Esophagus (tissue), 2 donors: ENCODE results near the gene KCNMA1. TPM values are rescaled to one million over a fixed set of nuclear protein-coding genes. Genes with fewer than 3 reads are reported as not detected.
A peak's percentile ranks its signal among the peaks of the same experiment; 100 is the strongest.
"Not testable (repeated sequence)": the region's sequence is repeated elsewhere in the genome, so short reads cannot be mapped to it uniquely, and the experiment has no call there.

ENCODE experiments used
- H3K27ac ChIP-seq, 2 donors: one replicate each; pipeline ENCODE4 v1.5.1; 2013; ENCODE audit warnings: low read depth in 2 of 2, mild to moderate bottlenecking in 2 of 2, inconsistent platforms in 1 of 2, low read length in 1 of 2, moderate library complexity in 1 of 2
- H3K27me3 ChIP-seq, 2 donors: one replicate each; pipeline ENCODE4 v1.6.1; 2013; ENCODE audit warnings: low read length in 2 of 2, control low read depth in 1 of 2, mild to moderate bottlenecking in 1 of 2; ENCODE audit not compliant: insufficient read depth in 2 of 2, control insufficient read depth in 1 of 2
- H3K36me3 ChIP-seq, 2 donors: one replicate each; pipeline ENCODE4 v1.6.1; 2013; ENCODE audit warnings: low read length in 1 of 2; ENCODE audit not compliant: control insufficient read depth in 2 of 2, insufficient read depth in 2 of 2
- H3K4me1 ChIP-seq, 2 donors: one replicate each; pipeline ENCODE4 v1.6.1; 2013; ENCODE audit warnings: low read length in 1 of 2; ENCODE audit not compliant: control insufficient read depth in 2 of 2, insufficient read depth in 2 of 2
- H3K4me3 ChIP-seq, 2 donors: one replicate each; pipeline ENCODE4 v1.5.1; 2013; ENCODE audit warnings: low read length in 2 of 2, mild to moderate bottlenecking in 2 of 2, low read depth in 1 of 2, moderate library complexity in 1 of 2
- H3K9me3 ChIP-seq, 2 donors: one replicate each; pipeline ENCODE4 v1.6.1; 2013; ENCODE audit warnings: mild to moderate bottlenecking in 2 of 2, low read depth in 1 of 2, low read length in 1 of 2, moderate library complexity in 1 of 2; ENCODE audit not compliant: control insufficient read depth in 2 of 2, insufficient read depth in 1 of 2
- WGBS, 2 donors: extraction: QIAGEN DNeasy Blood & Tissue Kit; methylation state at CpG; one replicate each; pipeline ENCODE4 v1.1.7; 2013; 5-methylcytosine and 5-hydroxymethylcytosine counted together
- polyA plus RNA-seq, 2 donors: library from polyadenylated mRNA; stranded (reverse); fragments of 200-250 nt; gene quantifications; one replicate each; pipeline ENCODE4 v1.2.3, GENCODE V29; 2013
- donor health status: healthy with polysubstance abuse.
- donor health status: Bipolar disorder and iron deficiency.

The KCNMA1 gene
- polyA plus RNA-seq, 2 donors = 8.4 to 11.2 TPM

DNA sequence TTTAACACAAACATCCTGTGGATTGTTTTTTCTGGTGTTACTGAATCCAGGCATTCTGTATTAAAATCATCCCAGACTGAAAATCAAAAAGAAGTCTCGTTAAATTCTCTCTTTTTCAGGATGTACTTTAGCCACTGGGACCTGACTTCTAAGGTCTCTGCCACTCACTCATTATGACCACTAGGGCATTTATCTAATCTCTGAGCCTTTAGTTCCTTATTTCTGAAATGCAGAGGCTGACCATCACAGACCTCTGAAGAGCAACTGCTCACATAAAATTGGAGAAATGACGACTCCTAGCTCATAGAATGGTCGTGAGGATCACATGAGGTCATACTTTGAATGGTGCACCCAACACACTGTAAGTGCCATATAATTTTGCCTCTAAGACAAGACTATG is 63.2 kb downstream of the KCNMA1 start:
- Histone ChIP-seq H3K9me3 (no peaks in the 10 kb centered on the region), H3K4me3 (no peak overlapping the region), H3K27me3 (no peaks in the 10 kb centered on the region), H3K27ac (no peak overlapping the region), H3K36me3 (no peaks in the 10 kb centered on the region), H3K4me1 (peaks cover 3 to 18% of the 10 kb centered on the region in 2 donors)
- 60 to 75% methylated on average over 3 of the region's 3 CpGs for WGBS, 2 donors

DNA sequence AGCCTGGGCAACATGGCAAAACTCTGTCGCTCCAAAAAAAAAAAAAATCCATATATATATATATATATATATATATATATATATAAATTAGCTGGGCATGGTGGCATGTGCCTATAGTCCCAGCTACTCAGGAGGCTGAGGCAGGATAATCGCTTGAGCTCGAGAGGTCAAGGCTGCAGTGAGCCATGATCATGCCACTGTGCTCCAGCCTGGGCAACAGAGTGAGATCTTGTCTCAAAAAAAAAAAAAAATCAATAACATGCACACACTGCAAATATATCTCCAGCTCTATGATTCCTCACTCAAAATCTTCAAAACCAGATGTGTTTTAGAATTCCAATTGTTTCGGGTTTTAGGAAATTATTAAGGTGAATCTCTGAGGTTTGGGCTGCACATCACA is 65.1 kb downstream of the KCNMA1 start:
- 79 to 92% methylated on average over 4 of the region's 4 CpGs for WGBS, 2 donors
- H3K4me1 ChIP-seq = peaks cover 3 to 13% of the 10 kb centered on the region in 2 donors
- not testable (repeated sequence) for H3K36me3 ChIP-seq, H3K4me3 ChIP-seq, H3K9me3 ChIP-seq, H3K27ac ChIP-seq, H3K27me3 ChIP-seq

- H3K36me3 ChIP-seq = no peaks in the 10 kb centered on the region
- no peaks in the 10 kb centered on the region for H3K27me3 ChIP-seq
- no peak overlapping the region for H3K27ac ChIP-seq
- peaks cover 3 to 11% of the 10 kb centered on the region in 2 donors for H3K4me1 ChIP-seq
- H3K9me3 ChIP-seq = no peaks in the 10 kb centered on the region
- no peak overlapping the region for H3K4me3 ChIP-seq
- WGBS, 2 donors = 24 to 41% methylated on average over 3 of the region's 3 CpGs
Observed at GRCh38 chr10:77571490-77571889, 66.1 kb downstream of the KCNMA1 start.

- Histone ChIP-seq H3K9me3 (no peaks in the 10 kb centered on the region), H3K36me3 (no peaks in the 10 kb centered on the region), H3K27me3 (no peaks in the 10 kb centered on the region), H3K27ac (no peak overlapping the region), H3K4me3 (no peak overlapping the region), H3K4me1 (peaks cover 0 to 2% of the 10 kb centered on the region in 2 donors)
- WGBS, 2 donors = 82 to 87% methylated on average over 13 of the region's 13 CpGs
Observed at GRCh38 chr10:77566914-77567566, 70.6 kb downstream of the KCNMA1 start.

GRCh38 chr10:77566236-77566635 is 71.4 kb downstream of the KCNMA1 start:
- Histone ChIP-seq H3K4me3 (no peak overlapping the region), H3K36me3 (no peaks in the 10 kb centered on the region)
- 68 to 75% methylated on average over 6 of the region's 6 CpGs for WGBS, 2 donors

GRCh38 chr10:77565590-77566023 is 72.0 kb downstream of the KCNMA1 start:
- Histone ChIP-seq H3K4me3 (no peak overlapping the region), H3K27me3 (no peaks in the 10 kb centered on the region), H3K9me3 (no peaks in the 10 kb centered on the region), H3K36me3 (no peaks in the 10 kb centered on the region), H3K27ac (no peak overlapping the region), H3K4me1 (peaks cover 0 to 2% of the 10 kb centered on the region in 2 donors)
- 70 to 83% methylated on average over 4 of the region's 4 CpGs for WGBS, 2 donors

More at GRCh38 chr10:77566236-77566635, 71.4 kb downstream of the KCNMA1 start:
- no peaks in the 10 kb centered on the region for H3K27me3 ChIP-seq
- no peaks in the 10 kb centered on the region for H3K9me3 ChIP-seq
- no peak overlapping the region for H3K27ac ChIP-seq
- H3K4me1 ChIP-seq = peaks cover 0 to 2% of the 10 kb centered on the region in 2 donors

- H3K36me3 ChIP-seq = no peaks in the 10 kb centered on the region
- H3K27ac ChIP-seq = peak overlapping the region in 1 of 2 donors; percentile 34
- H3K9me3 ChIP-seq = no peaks in the 10 kb centered on the region
- no peak overlapping the region for H3K4me3 ChIP-seq
- H3K4me1 ChIP-seq = peaks cover 0 to 2% of the 10 kb centered on the region in 2 donors
- WGBS, 2 donors = 58 to 60% methylated on average over 10 of the region's 10 CpGs
- no peaks in the 10 kb centered on the region for H3K27me3 ChIP-seq
Observed at GRCh38 chr10:77564731-77565589, 72.6 kb downstream of the KCNMA1 start.

DNA sequence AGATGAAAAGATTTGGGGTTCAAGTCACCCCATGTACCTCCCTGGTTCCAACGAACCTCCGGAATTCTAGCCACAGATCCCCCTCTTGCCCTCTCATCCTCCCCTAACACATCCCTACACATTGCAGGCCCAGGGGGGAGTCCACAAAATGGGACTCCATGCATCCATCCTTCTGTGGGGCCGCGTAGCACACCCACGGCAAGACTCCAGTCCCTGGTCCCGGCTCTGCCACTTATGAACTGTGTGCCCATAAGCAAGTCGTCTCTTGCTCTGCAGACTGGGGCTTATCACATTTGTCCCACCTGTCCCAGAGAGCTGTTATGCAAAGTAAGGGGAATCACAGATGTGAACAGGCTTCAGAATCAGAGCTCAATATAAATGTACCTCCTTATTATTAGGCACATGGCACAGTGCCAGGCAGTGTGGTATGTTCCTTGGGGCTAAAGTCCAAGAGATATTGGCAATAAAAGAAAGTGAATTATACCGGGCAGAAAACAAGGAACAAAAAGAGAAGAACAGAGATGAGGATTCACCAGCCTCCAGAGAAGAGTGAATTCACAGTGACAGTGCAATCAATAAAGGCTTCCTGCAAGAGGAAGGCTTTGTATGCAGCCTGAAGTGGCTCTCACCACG is 73.9 kb downstream of the KCNMA1 start:
- 66 to 78% methylated on average over 9 of the region's 9 CpGs for WGBS, 2 donors
- Histone ChIP-seq H3K27me3 (no peaks in the 10 kb centered on the region), H3K4me3 (no peak overlapping the region), H3K9me3 (no peaks in the 10 kb centered on the region), H3K27ac (no peak overlapping the region), H3K4me1 (peaks cover 0 to 2% of the 10 kb centered on the region in 2 donors), H3K36me3 (no peaks in the 10 kb centered on the region)

GRCh38 chr10:77562742-77563141 is 74.9 kb downstream of the KCNMA1 start:
- Histone ChIP-seq H3K27me3 (no peaks in the 10 kb centered on the region), H3K27ac (no peak overlapping the region), H3K36me3 (no peaks in the 10 kb centered on the region), H3K9me3 (no peaks in the 10 kb centered on the region), H3K4me1 (peaks cover 0 to 2% of the 10 kb centered on the region in 2 donors), H3K4me3 (no peak overlapping the region)
- WGBS, 2 donors = 35 to 64% methylated on average over 3 of the region's 3 CpGs
